NCI-H460 (cell line): ENCODE results near the gene FLYWCH2. TPM values are rescaled to one million over a fixed set of nuclear protein-coding genes. Genes with fewer than 3 reads are reported as not detected.
"Not testable (repeated sequence)": the region's sequence is repeated elsewhere in the genome, so short reads cannot be mapped to it uniquely, and the experiment has no call there.

Experiments used
- DNase-seq: peaks from one replicate; pipeline ENCODE4 v3.0.0-alpha.2; 2016; ENCODE audit warnings: low read depth; ENCODE audit errors: extremely low read depth
- total RNA-seq: library from RNA; depleted of rRNA; stranded (reverse); fragments of >200 nt; shearing (Covaris generic); gene quantifications from 2 replicates; pipeline ENCODE4 v1.2.3, GENCODE V29; 2014; rRNA removed

FLYWCH2 gene
- total RNA-seq, 1 experiment from 2014 or later: 80.1 TPM

GRCh38 chr16:2931231-2931914 is 48.4 kb downstream of the FLYWCH2 start:
- not testable (repeated sequence) for DNase-seq

DNA sequence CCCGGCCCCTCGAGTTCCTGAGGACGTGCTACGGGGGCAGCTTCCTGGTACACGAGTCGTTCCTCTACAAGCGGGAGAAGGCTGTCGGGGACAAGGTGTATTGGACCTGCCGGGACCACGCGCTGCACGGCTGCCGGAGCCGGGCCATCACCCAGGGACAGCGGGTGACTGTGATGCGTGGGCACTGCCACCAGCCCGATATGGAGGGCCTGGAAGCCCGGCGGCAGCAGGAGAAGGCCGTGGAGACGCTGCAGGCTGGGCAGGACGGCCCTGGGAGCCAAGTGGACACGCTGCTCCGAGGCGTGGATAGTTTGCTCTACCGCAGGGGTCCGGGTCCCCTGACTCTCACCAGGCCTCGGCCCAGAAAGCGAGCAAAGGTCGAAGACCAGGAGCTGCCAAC is 50.1 kb downstream of the FLYWCH2 start:
- no peak for DNase-seq

- no peak for DNase-seq
Observed at GRCh38 chr16:2933701-2934100, 50.7 kb downstream of the FLYWCH2 start.

GRCh38 chr16:2934450-2934849 is 51.4 kb downstream of the FLYWCH2 start:
- DNase-seq: no peak

- DNase-seq: no peak
Observed at GRCh38 chr16:2936436-2937011, 53.5 kb downstream of the FLYWCH2 start.

- DNase-seq: no peak
Observed at GRCh38 chr16:2937170-2937569, 54.2 kb downstream of the FLYWCH2 start.

GRCh38 chr16:2938206-2938605 is 55.2 kb downstream of the FLYWCH2 start:
- DNase-seq: no peak

DNA sequence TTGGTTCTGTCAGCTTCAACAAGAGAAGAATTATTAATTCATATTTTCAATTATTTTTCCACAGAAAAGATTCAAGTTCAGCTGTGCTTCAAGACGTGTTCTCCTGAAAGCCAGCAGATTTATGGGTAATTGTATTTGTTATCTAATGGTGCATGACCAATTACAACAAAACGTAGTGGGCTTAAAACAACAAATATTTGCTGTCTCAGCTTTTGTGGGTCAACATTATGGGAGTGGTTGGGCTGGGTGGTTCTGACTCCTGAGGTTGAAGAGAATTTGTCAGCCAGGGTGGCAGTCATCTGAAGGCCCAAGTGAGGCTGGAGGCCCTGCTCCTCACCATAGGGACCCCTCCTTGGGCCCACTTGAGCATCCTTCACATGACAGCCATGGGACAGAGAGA is 57.0 kb downstream of the FLYWCH2 start:
- no peak for DNase-seq

DNA sequence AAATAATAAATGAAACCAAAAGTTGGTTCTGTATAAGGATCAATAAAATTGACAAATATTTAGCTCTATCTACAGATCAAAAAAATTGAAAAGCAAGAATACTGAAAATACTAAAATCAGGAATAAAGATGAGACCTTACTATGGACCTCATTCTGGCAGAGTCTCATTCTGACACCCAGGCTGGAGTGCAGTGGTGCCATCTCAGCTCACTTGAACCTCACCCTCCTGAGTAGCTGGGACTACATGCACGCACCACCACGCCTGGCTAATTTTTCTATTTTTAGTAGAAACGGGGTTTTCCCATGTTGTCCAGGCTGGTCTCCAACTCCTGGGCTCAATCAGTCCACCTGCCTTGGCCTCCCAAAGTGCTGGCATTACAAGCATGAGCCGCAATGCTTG is 59.0 kb downstream of the FLYWCH2 start:
- no peak for DNase-seq

GRCh38 chr16:2943716-2944115 is 60.7 kb downstream of the FLYWCH2 start:
- not testable (repeated sequence) for DNase-seq

DNA sequence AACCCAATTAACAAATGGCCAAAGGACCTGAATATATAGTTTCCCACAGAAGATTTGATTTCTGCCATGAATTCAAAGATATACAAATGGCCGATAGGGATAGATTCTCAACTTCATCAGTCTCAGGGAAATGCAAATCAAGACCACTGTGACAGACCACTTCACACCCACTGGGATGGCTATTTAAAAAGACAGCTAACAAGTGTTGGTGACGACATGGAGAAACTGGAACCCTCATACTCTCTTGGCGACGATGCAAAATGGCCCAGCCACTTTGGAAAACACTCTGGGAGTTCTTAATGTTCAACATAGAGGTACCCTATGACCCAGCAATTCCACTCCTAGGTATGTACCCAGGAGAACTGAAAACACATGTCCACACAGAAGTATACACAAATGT is 63.6 kb downstream of the FLYWCH2 start:
- DNase-seq: no peak

Other genes starting within 250 kb of the FLYWCH2 start
- 35.4 and 36.4 TPM in 2 replicates for gene KCTD5, start 200.7 kb upstream of the FLYWCH2 start, total RNA-seq
- 3.0 and 3.8 TPM in 2 replicates for gene PRSS27, start 163.0 kb upstream of the FLYWCH2 start, total RNA-seq
- 63.3 and 94.6 TPM in 2 replicates for gene SRRM2, start 130.6 kb upstream of the FLYWCH2 start, total RNA-seq
- gene ELOB, start 105.9 kb upstream of the FLYWCH2 start, total RNA-seq: 125 and 162 TPM in 2 replicates
- gene PRSS33, start 95.7 kb upstream of the FLYWCH2 start, total RNA-seq: not detected in 2 replicates
- gene PRSS41, start 84.7 kb upstream of the FLYWCH2 start, total RNA-seq: not detected in 2 replicates
- gene PRSS21, start 66.0 kb upstream of the FLYWCH2 start, total RNA-seq: not detected in 2 replicates
- gene ZG16B, start 52.9 kb upstream of the FLYWCH2 start, total RNA-seq: 13.8 and 18.7 TPM in 2 replicates
- not detected in 2 replicates for gene PRSS22, start 25.0 kb upstream of the FLYWCH2 start, total RNA-seq
- gene FLYWCH1, start 28.7 kb downstream of the FLYWCH2 start, total RNA-seq: 26.6 and 29.4 TPM in 2 replicates
- gene KREMEN2, start 81.1 kb downstream of the FLYWCH2 start, total RNA-seq: 1.5 and 2.7 TPM in 2 replicates
- gene PAQR4, start 86.1 kb downstream of the FLYWCH2 start, total RNA-seq: 19.0 and 24.4 TPM in 2 replicates
- gene PKMYT1, start 97.2 kb downstream of the FLYWCH2 start, total RNA-seq: 14.8 and 18.9 TPM in 2 replicates
- 0.05 and 0.14 TPM in 2 replicates for gene CLDN9, start 129.7 kb downstream of the FLYWCH2 start, total RNA-seq
- gene CLDN6, start 135.0 kb downstream of the FLYWCH2 start, total RNA-seq: not detected in 2 replicates
- gene TNFRSF12A, start 137.2 kb downstream of the FLYWCH2 start, total RNA-seq: 249 and 347 TPM in 2 replicates
- 29.3 and 33.4 TPM in 2 replicates for gene HCFC1R1, start 140.7 kb downstream of the FLYWCH2 start, total RNA-seq
- gene THOC6, start 140.8 kb downstream of the FLYWCH2 start, total RNA-seq: 30.3 and 35.2 TPM in 2 replicates
- not detected in 2 replicates for gene BICDL2, start 153.7 kb downstream of the FLYWCH2 start, total RNA-seq
- gene MMP25, start 163.3 kb downstream of the FLYWCH2 start, total RNA-seq: 0.14 and 0.25 TPM in 2 replicates
- 0.38 and 0.47 TPM in 2 replicates for gene IL32, start 182.4 kb downstream of the FLYWCH2 start, total RNA-seq
- 0.05 and 0.38 TPM in 2 replicates for gene ZSCAN10, start 216.1 kb downstream of the FLYWCH2 start, total RNA-seq
- 12.0 and 13.5 TPM in 2 replicates for gene ZNF205, start 229.4 kb downstream of the FLYWCH2 start, total RNA-seq